ENCODE data around the gene C14orf93.
"Not testable (repeated sequence)": the region's sequence is repeated elsewhere in the genome, so short reads cannot be mapped to it uniquely, and the experiment has no call there.

C14orf93 gene

GRCh38 chr14:22971152-22971551 is 38.8 kb downstream of the C14orf93 start:
- DNase-seq = no peak

GRCh38 chr14:22966783-22967269 is 43.1 kb downstream of the C14orf93 start:
- no peak for DNase-seq

GRCh38 chr14:22965916-22966782 is 43.8 kb downstream of the C14orf93 start:
- not testable (repeated sequence) for DNase-seq

GRCh38 chr14:22962061-22962676 is 47.8 kb downstream of the C14orf93 start:
- DNase-seq = no peak

GRCh38 chr14:22955702-22956569 is 54.0 kb downstream of the C14orf93 start:
- DNase-seq = no peak

- DNase-seq = peak; percentile 63
Observed at GRCh38 chr14:22952418-22952817, 57.5 kb downstream of the C14orf93 start.

GRCh38 chr14:22951795-22952194 is 58.1 kb downstream of the C14orf93 start:
- DNase-seq = not testable (repeated sequence)

GRCh38 chr14:22945642-22946041 is 64.3 kb downstream of the C14orf93 start:
- no peak for DNase-seq

GRCh38 chr14:22939684-22940083 is 70.3 kb downstream of the C14orf93 start:
- no peak for DNase-seq

Measured in NCI-H2029 (cell line).